K562 (cell line): ENCODE measurements around the gene NYAP1. TPM values are rescaled to one million over a fixed set of nuclear protein-coding genes. Genes with fewer than 3 reads are reported as not detected.
A peak's percentile ranks its signal among the peaks of the same experiment; 100 is the strongest.

ENCODE experiments used
- ARNT ChIP-seq, 2 experiments: fragments of 450-650 bp; IDR thresholded peaks; 2 replicates each; pipeline ENCODE4 v1.6.1; 2016; ENCODE audit warnings: mild to moderate bottlenecking in 1 of 2
- BCL6 ChIP-seq: fragments of 250-450 bp; sonication (Bioruptor Pico); IDR thresholded peaks from 2 replicates; pipeline ENCODE4 v1.4.0; 2020
- BCLAF1 ChIP-seq, 2 experiments: fragments of 450-650 bp in 1 of 2; IDR thresholded peaks; 2 replicates each; pipeline ENCODE4 v1.6.1; 2011 to 2017; ENCODE audit warnings: low read depth in 2 of 2, antibody characterized with exemption in 1 of 2, borderline replicate concordance in 1 of 2, low read length in 1 of 2, mild to moderate bottlenecking in 1 of 2, mixed read lengths in 1 of 2; ENCODE audit not compliant: control insufficient read depth in 1 of 2
- CREBBP ChIP-seq: IDR thresholded peaks from one replicate; pipeline ENCODE4 v1.6.1; 2012; ENCODE audit warnings: low read depth, mild to moderate bottlenecking, control low read depth, inconsistent platforms, low read length
- CTBP1 ChIP-seq: fragments of 450-650 bp; IDR thresholded peaks from 2 replicates; pipeline ENCODE4 v1.6.1; 2016; ENCODE audit warnings: borderline replicate concordance
- CTCF ChIP-seq, 3 experiments: IDR thresholded peaks in 2 of 3; conservative IDR thresholded peaks in 1 of 3; 2 replicates each; pipeline ENCODE4 v1.5.1; 2011 to 2012; ENCODE audit warnings: low read length in 3 of 3, mild to moderate bottlenecking in 3 of 3, control low read depth in 2 of 3, improper control_type of control experiment in 1 of 3, inconsistent platforms in 1 of 3, low read depth in 1 of 3, mixed read lengths in 1 of 3, moderate library complexity in 1 of 3; ENCODE audit not compliant: insufficient read depth in 2 of 3
- MEF2A ChIP-seq: IDR thresholded peaks from 2 replicates; pipeline ENCODE4 v1.6.1; 2011; ENCODE audit warnings: low read depth, mild to moderate bottlenecking, low read length, moderate library complexity; ENCODE audit not compliant: control insufficient read depth
- NFYB ChIP-seq: IDR thresholded peaks from 2 replicates; pipeline ENCODE4 v1.6.1; 2011; ENCODE audit warnings: mild to moderate bottlenecking, moderate library complexity; ENCODE audit not compliant: insufficient read length; ENCODE audit errors: extremely low read depth
- RAD21 ChIP-seq, 2 experiments: fragments of 250-450 bp in 1 of 2; fragments of 450-650 bp in 1 of 2; sonication (Bioruptor Pico) in 1 of 2; formaldehyde crosslinking in 1 of 2; IDR thresholded peaks in 1 of 2; conservative IDR thresholded peaks in 1 of 2; 2 replicates each; pipeline versions ENCODE4 v1.4.0 to v1.8.0; 2020 to 2022; ENCODE audit warnings: mild to moderate bottlenecking in 2 of 2, moderate library complexity in 1 of 2
- RFX1 ChIP-seq: fragments of 450-650 bp; IDR thresholded peaks from 2 replicates; pipeline ENCODE4 v1.6.1; 2016; ENCODE audit warnings: mild to moderate bottlenecking, moderate library complexity
- SP2 ChIP-seq: IDR thresholded peaks from 2 replicates; pipeline ENCODE4 v1.6.1; 2011; ENCODE audit warnings: mild to moderate bottlenecking, low read depth, low read length, moderate library complexity; ENCODE audit not compliant: poor library complexity, severe bottlenecking; ENCODE audit errors: extremely low read depth
- TFAP4 ChIP-seq: sonication (generic); formaldehyde crosslinking; IDR thresholded peaks from 2 replicates; pipeline ENCODE4 v1.8.0; 2022; ENCODE audit warnings: missing genetic modification reagents, mild to moderate bottlenecking, moderate library complexity, borderline replicate concordance
- USF1 ChIP-seq: sonication (generic); formaldehyde crosslinking; IDR thresholded peaks from 2 replicates; pipeline ENCODE4 v1.9.0; 2022; ENCODE audit warnings: mild to moderate bottlenecking, missing genetic modification reagents
- ZBTB7A ChIP-seq: IDR thresholded peaks from 2 replicates; pipeline ENCODE4 v1.6.1; 2011; ENCODE audit warnings: low read depth, mild to moderate bottlenecking, low read length, moderate library complexity, borderline replicate concordance; ENCODE audit not compliant: control insufficient read depth
- ZFX ChIP-seq: sonication (generic); formaldehyde crosslinking; IDR thresholded peaks from 2 replicates; pipeline ENCODE4 v1.8.0; 2022; ENCODE audit warnings: mild to moderate bottlenecking, missing genetic modification reagents, moderate library complexity
- ZNF239 ChIP-seq: fragments of 250-450 bp; sonication (Bioruptor Pico); IDR thresholded peaks from 2 replicates; pipeline ENCODE4 v1.4.0; 2020; ENCODE audit warnings: mild to moderate bottlenecking
- ZNF511 ChIP-seq: sonication (generic); formaldehyde crosslinking; IDR thresholded peaks from 2 replicates; pipeline ENCODE4 v1.8.0; 2022; ENCODE audit warnings: mild to moderate bottlenecking, missing genetic modification reagents
- polyA plus RNA-seq, 8 experiments: library from polyadenylated mRNA; depleted of rRNA in 4 of 8; stranded (reverse) in 5 of 8; unstranded in 3 of 8; fragments of >200 nt; fragmentation: Nextera tagmentation in 2 of 8; fragmentation: Illumina TruSeq in 1 of 8; extraction: Ambion mirVana in 2 of 8; extraction: Trizol in 1 of 8; gene quantifications; 2 replicates each; pipeline versions ENCODE4 v1.2.1 to v1.2.3, GENCODE V29; 2011 to 2014; ENCODE audit warnings: inconsistent platforms in 1 of 8, missing spikeins in 1 of 8
- total RNA-seq, 7 experiments: library from RNA; depleted of rRNA in 6 of 7; stranded (reverse); fragments of >200 nt in 6 of 7; fragmentation: Illumina TruSeq in 2 of 7; extraction: Trizol in 2 of 7; gene quantifications; 2 replicates each; pipeline versions ENCODE4 v1.2.1 to v1.2.3, GENCODE V29; 2011 to 2021; ENCODE audit warnings: low replicate concordance in 1 of 7

The NYAP1 gene
- total and polyA plus RNA-seq, 9 of the 15 experiments (the other 6 are each of a cell fraction or from before 2014, with no cell fraction given) = 0.11 to 0.88 (median 0.22) TPM; not detected in 2

GRCh38 chr7:100493476-100494264 lies 9.9 kb downstream of the NYAP1 start (continued):
- no peak for TF ChIP-seq USF1 (CRISPR knock-in tag)
- TF ChIP-seq SP2 = no peak
- TF ChIP-seq ARNT (IDR thresholded peaks at IDR 0.05) = no peak
- TF ChIP-seq BCL6 (CRISPR knock-in tag) = no peak
- peak in 1 of 2 experiments; percentile 37; a peak in 1 of 4 replicates for TF ChIP-seq RAD21 (CRISPR knock-in tag; conservative IDR thresholded peaks at IDR 0.05 in 1 of 2, IDR thresholded peaks at IDR 0.05 in 1 of 2)
- peak; percentile 43; the same call in 1 of the 2 replicates for TF ChIP-seq CTBP1
- TF ChIP-seq ZNF239 (CRISPR knock-in tag) = no peak
- TF ChIP-seq ZBTB7A = peak; percentile 48; the same call in 1 of the 2 replicates
- no peak for TF ChIP-seq NFYB
- no peak for TF ChIP-seq CREBBP
- peak; percentile 26 for TF ChIP-seq ZFX (CRISPR knock-in tag)
- TF ChIP-seq TFAP4 (CRISPR knock-in tag) = peak; percentile 42; the same call in 1 of the 2 replicates
- TF ChIP-seq ZNF511 = no peak
- TF ChIP-seq RFX1 = no peak
- TF ChIP-seq MEF2A = no peak
- TF ChIP-seq CTCF (IDR thresholded peaks at IDR 0.05 in 2 of 3, conservative IDR thresholded peaks at IDR 0.05 in 1 of 3; ENCODE audit: insufficient read depth in 2 of 3, low read depth in 1 of 3, low read length in 3 of 3) = peak in 2 of 3 experiments; percentile 35 to 37; a peak in 3 of 6 replicates
- TF ChIP-seq BCLAF1 (IDR thresholded peaks at IDR 0.05; ENCODE audit: borderline replicate concordance in 1 of 2, control insufficient read depth in 1 of 2, low read depth in 2 of 2, low read length in 1 of 2) = no peak
